HEK293T (cell line): ENCODE results near the gene SCAF4.

ENCODE experiments used
- ARNT ChIP-seq: fragments of 450-650 bp; IDR thresholded peaks from 2 replicates; pipeline ENCODE4 v1.6.1; 2017; ENCODE audit warnings: mild to moderate bottlenecking
- BHLHE40 ChIP-seq: fragments of 450-650 bp; IDR thresholded peaks from 2 replicates; pipeline ENCODE4 v1.6.1; 2016; ENCODE audit warnings: mild to moderate bottlenecking, moderate library complexity, borderline replicate concordance
- ELF4 ChIP-seq: fragments of 450-650 bp; IDR thresholded peaks from 2 replicates; pipeline ENCODE4 v1.6.1; 2017; ENCODE audit warnings: antibody characterized with exemption
- FOXA1 ChIP-seq: fragments of 450-650 bp; IDR thresholded peaks from 2 replicates; pipeline ENCODE4 v1.6.1; 2016; ENCODE audit warnings: mild to moderate bottlenecking
- FOXK2 ChIP-seq: fragments of 450-650 bp; IDR thresholded peaks from 2 replicates; pipeline ENCODE4 v1.6.1; 2016; ENCODE audit warnings: mild to moderate bottlenecking
- FOXM1 ChIP-seq: fragments of 450-650 bp; IDR thresholded peaks from 2 replicates; pipeline ENCODE4 v1.6.1; 2017; ENCODE audit warnings: mild to moderate bottlenecking, borderline replicate concordance
- HDGF ChIP-seq: fragments of 450-650 bp; IDR thresholded peaks from 2 replicates; pipeline ENCODE4 v1.6.1; 2017; ENCODE audit warnings: antibody characterized with exemption, borderline replicate concordance
- LEF1 ChIP-seq: fragments of 450-650 bp; IDR thresholded peaks from 2 replicates; pipeline ENCODE4 v1.6.1; 2017; ENCODE audit warnings: mild to moderate bottlenecking, borderline replicate concordance
- NFRKB ChIP-seq: fragments of 450-650 bp; IDR thresholded peaks from 2 replicates; pipeline ENCODE4 v1.6.1; 2016; ENCODE audit warnings: mild to moderate bottlenecking, moderate library complexity
- PKNOX1 ChIP-seq: fragments of 450-650 bp; IDR thresholded peaks from 2 replicates; pipeline ENCODE4 v1.6.1; 2016
- SP1 ChIP-seq: fragments of 450-650 bp; IDR thresholded peaks from 2 replicates; pipeline ENCODE4 v1.6.1; 2017
- SUZ12 ChIP-seq: fragments of 450-650 bp; IDR thresholded peaks from 2 replicates; pipeline ENCODE4 v1.6.1; 2016; ENCODE audit warnings: mild to moderate bottlenecking
- TARDBP ChIP-seq: fragments of 450-650 bp; IDR thresholded peaks from 2 replicates; pipeline ENCODE4 v1.6.1; 2016

- TF ChIP-seq BHLHE40 (no peak), TARDBP (no peak), ELF4 (no peak), FOXK2 (no peak), NFRKB (no peak), LEF1 (no peak), HDGF (no peak), FOXM1 (no peak), SP1 (no peak), ARNT (no peak), PKNOX1 (no peak), SUZ12 (no peak), FOXA1 (no peak)
Measured at GRCh38 chr21:31688603-31689368, 43.1 kb downstream of the SCAF4 start.
